Measurements from ENCODE around the gene RGS12.

Gene RGS12

DNA sequence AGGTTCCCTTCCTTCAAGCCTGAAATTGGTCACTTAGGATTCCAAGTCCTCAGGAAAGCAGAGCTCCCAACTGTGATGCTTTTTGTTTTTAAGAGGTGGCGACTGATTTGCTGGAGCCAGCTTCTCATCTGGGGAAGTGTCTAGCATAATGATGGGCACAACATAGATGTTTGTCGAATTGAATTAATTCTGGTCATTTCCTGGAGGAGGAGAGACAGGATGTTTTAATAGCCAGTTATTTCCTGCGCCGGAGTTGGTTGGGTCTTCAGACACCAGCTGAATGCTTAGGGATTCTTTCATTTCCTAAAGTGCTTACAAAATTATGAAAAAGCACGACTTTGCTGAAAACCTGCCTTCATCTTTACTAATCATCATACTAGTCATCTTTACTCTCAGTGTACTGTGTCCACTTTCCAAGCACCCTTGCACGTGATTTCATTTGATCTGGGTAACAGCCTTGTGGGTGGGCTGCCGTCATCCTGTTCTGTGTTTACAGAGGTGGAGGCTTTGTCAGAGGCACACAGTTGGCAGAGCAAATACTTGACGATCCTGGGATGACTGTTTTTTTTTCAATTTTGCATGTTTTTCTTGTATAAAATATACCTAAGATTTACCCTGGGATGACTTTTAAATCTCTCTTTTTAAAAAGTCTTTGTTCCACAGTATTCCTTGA lies 49.5 kb downstream of the RGS12 start:
- DNase-seq (ENCODE audit: insufficient read length, low spot score) (no peak), FAIRE-seq (no peak)
